ENCODE results near the gene KIF16B.

The KIF16B gene

DNA sequence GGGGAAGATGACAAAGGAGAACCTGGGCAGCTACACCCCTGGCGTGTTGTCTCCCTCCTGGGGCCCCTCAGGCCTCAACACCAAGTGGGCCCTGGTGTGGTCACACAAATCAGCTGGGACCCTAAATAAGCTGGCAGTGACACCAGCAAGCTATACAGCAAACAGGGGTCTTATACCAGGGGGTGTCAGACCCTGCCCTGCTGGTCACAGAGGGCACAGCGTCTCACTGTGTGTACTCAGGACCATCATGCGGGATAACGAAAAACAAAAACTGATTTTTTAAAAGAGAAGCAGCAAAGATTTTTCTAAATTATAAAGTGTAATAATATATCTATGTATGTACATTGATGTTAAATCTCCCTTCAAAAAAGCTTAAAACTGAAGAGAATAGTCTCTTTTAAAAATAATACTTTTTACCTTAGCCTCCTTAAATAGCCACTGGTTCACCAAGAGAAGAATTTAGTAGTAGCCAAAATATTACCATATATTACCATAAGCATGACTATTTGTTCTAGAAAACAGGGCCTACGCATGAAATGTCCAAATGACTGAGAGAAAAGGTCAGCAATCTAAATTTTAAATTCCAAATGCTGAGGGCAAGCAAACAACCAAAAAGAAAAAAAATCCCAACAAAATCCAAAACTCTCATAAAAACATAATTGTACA is 220.4 kb downstream of the KIF16B start:
- TF ChIP-seq, protein P1, sequence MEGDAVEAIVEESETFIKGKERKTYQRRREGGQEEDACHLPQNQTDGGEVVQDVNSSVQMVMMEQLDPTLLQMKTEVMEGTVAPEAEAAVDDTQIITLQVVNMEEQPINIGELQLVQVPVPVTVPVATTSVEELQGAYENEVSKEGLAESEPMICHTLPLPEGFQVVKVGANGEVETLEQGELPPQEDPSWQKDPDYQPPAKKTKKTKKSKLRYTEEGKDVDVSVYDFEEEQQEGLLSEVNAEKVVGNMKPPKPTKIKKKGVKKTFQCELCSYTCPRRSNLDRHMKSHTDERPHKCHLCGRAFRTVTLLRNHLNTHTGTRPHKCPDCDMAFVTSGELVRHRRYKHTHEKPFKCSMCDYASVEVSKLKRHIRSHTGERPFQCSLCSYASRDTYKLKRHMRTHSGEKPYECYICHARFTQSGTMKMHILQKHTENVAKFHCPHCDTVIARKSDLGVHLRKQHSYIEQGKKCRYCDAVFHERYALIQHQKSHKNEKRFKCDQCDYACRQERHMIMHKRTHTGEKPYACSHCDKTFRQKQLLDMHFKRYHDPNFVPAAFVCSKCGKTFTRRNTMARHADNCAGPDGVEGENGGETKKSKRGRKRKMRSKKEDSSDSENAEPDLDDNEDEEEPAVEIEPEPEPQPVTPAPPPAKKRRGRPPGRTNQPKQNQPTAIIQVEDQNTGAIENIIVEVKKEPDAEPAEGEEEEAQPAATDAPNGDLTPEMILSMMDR (IDR thresholded peaks at IDR 0.05; ENCODE audit: low read depth, low read length, missing control alignments), result peak; percentile 27
- H3K27ac ChIP-seq, result no peak overlapping the region
- H3K27me3 ChIP-seq (replicated peaks), result no peaks in the 10 kb centered on the region
- no peak overlapping the region for H3K4me3 ChIP-seq (ENCODE audit: low read depth, low read length)
- no peaks in the 10 kb centered on the region for H3K36me3 ChIP-seq (replicated peaks)
- no peak for DNase-seq
- in situ Hi-C loops (cut with HindIII; ENCODE audit: low pct_ligation_motif_present, low sequenced_read_pairs), result no loop called here

- in situ Hi-C loops (cut with HindIII; ENCODE audit: low pct_ligation_motif_present, low sequenced_read_pairs), result no loop called here
Observed at GRCh38 chr20:16352321-16352720, 220.9 kb downstream of the KIF16B start.

GRCh38 chr20:16351415-16351814 is 221.8 kb downstream of the KIF16B start:
- no peak for DNase-seq
- H3K36me3 ChIP-seq (replicated peaks), result no peaks in the 10 kb centered on the region
- H3K4me3 ChIP-seq (ENCODE audit: low read depth, low read length), result no peak overlapping the region
- no peaks in the 10 kb centered on the region for H3K27me3 ChIP-seq (replicated peaks)
- in situ Hi-C loops (cut with HindIII; ENCODE audit: low pct_ligation_motif_present, low sequenced_read_pairs), result no loop called here
- H3K27ac ChIP-seq, result no peak overlapping the region
- TF ChIP-seq, protein P1 (IDR thresholded peaks at IDR 0.05; ENCODE audit: low read depth, low read length, missing control alignments), result no peak

More at GRCh38 chr20:16352321-16352720, 220.9 kb downstream of the KIF16B start:
- Histone ChIP-seq H3K27me3 (replicated peaks) (no peaks in the 10 kb centered on the region), H3K27ac (no peak overlapping the region), H3K36me3 (replicated peaks) (no peaks in the 10 kb centered on the region), H3K4me3 (ENCODE audit: low read depth, low read length) (no peak overlapping the region)
- TF ChIP-seq, protein P1 (IDR thresholded peaks at IDR 0.05; ENCODE audit: low read depth, low read length, missing control alignments), result no peak
- no peak for DNase-seq

DNA sequence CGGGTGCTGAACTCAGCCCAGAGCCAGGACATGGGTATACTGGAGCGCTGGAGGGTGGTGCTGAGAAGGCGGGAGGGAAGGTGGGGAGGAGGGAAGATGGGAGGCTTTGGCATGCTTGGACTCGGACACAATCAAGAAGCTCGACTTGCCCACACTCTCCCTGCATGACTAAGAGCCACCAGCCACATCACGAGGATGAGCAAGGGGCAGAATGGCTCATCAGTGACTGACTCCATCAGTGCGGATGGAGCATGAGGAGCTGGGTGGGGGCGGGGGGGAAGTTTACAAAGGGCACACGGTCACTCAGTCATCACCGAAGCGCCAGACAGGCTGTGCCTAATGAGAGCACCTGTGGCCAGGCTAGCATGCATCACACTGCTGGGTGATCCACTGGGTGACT is 222.8 kb downstream of the KIF16B start:
- H3K36me3 ChIP-seq (replicated peaks), result no peaks in the 10 kb centered on the region
- in situ Hi-C loops (cut with HindIII; ENCODE audit: low pct_ligation_motif_present, low sequenced_read_pairs), result no loop called here
- no peaks in the 10 kb centered on the region for H3K27me3 ChIP-seq (replicated peaks)
- TF ChIP-seq, protein P1 (IDR thresholded peaks at IDR 0.05; ENCODE audit: low read depth, low read length, missing control alignments), result no peak
- no peak overlapping the region for H3K4me3 ChIP-seq (ENCODE audit: low read depth, low read length)
- peak; percentile 42 for DNase-seq
- peak overlapping the region; percentile 24 for H3K27ac ChIP-seq

GRCh38 chr20:16349523-16350260 is 223.6 kb downstream of the KIF16B start:
- Histone ChIP-seq H3K36me3 (replicated peaks) (no peaks in the 10 kb centered on the region), H3K27me3 (replicated peaks) (no peaks in the 10 kb centered on the region), H3K27ac (peak overlapping the region; percentile 24), H3K4me3 (ENCODE audit: low read depth, low read length) (no peak overlapping the region)
- peak; percentile 32 for DNase-seq
- in situ Hi-C loops (cut with HindIII; ENCODE audit: low pct_ligation_motif_present, low sequenced_read_pairs), result no loop called here
- TF ChIP-seq, protein P1 (IDR thresholded peaks at IDR 0.05; ENCODE audit: low read depth, low read length, missing control alignments), result no peak
